Peyer's patch (tissue), 4 donors: Measurements from ENCODE around the gene PRAC1.

Experiments
- CTCF ChIP-seq, 6 experiments: fragments of 450-650 bp in 4 of 6; fragments of 200-600 bp in 2 of 6; sonication (generic) in 1 of 6; IDR thresholded peaks; one replicate each; pipeline ENCODE4 v1.5.1; 2017 to 2019; ENCODE audit warnings: antibody characterized with exemption in 6 of 6, mild to moderate bottlenecking in 3 of 6, moderate library complexity in 1 of 6
- POLR2A ChIP-seq, 2 donors: fragments of 450-650 bp; IDR thresholded peaks; one replicate each; pipeline ENCODE4 v1.5.1; 2017; ENCODE audit warnings: antibody characterized with exemption in 2 of 2, mild to moderate bottlenecking in 2 of 2, moderate library complexity in 2 of 2

- TF ChIP-seq POLR2A (IDR thresholded peaks at IDR 0.05): no peak
- no peak for TF ChIP-seq CTCF (IDR thresholded peaks at IDR 0.05)
Observed at GRCh38 chr17:48760411-48760810, 38.1 kb upstream of the PRAC1 start.
